Medulla oblongata (tissue), 1 donor: ENCODE data around the gene STK36.

Source experiments
- DNase-seq: peaks from one replicate; pipeline ENCODE4 v3.0.0-alpha.2; 2015; ENCODE audit errors: extremely low spot score

Gene STK36

GRCh38 chr2:218746960-218747359 is 75.1 kb downstream of the STK36 start:
- DNase-seq: no peak

DNA sequence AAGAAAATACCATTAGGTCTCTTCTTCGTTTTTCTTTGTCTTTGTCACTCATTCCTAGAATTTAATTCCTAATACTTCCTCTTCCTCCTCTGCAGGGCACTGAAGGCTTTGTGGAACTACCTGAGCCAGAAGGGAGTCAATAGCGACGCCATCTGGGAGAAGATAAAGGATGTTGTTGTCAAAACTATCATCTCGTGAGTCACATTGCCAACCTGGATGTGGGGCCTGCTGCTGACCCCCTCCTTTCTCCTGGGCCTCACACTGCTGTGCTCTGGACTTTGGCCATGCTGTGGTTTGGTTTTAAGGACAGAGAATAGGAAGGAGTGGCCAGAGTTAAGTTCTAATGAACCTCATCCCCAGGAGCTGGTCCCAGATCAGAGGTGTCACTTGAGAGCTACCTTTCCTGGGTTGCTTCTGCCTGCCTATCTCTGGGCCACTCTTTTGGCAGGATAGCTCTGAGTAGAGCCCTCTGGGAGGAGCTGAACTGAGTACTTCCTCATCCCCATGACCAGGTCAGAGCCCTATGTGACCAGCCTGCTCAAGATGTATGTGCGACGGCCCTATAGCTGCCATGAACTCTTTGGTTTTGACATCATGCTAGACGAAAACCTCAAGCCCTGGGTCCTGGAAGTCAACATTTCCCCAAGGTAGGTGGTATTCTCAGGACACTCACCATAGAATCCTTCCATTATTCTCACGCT is 77.0 kb downstream of the STK36 start:
- DNase-seq: no peak
